ENCODE data around the gene TNS2. TPM values are rescaled to one million over a fixed set of nuclear protein-coding genes. Genes with fewer than 3 reads are reported as not detected.

The TNS2 gene
- total and polyA plus RNA-seq, 2 of the 13 experiments (the other 11 are each of a cell fraction or from before 2014, with no cell fraction given): 8.9 to 20.4 TPM

GRCh38 chr12:53005986-53006809, 43.7 kb upstream of the TNS2 start, which contains the start of gene EIF4B (continued):
- no peak for TF ChIP-seq ZNF431 (CRISPR knock-in tag; IDR thresholded peaks at IDR 0.05; ENCODE audit: borderline replicate concordance, low read depth)
- peak; percentile 54; the same call in 1 of the 2 replicates for TF ChIP-seq CAMTA2 (CRISPR knock-in tag; IDR thresholded peaks at IDR 0.05; ENCODE audit: borderline replicate concordance)
- peak; percentile 51; the same call in 1 of the 2 replicates for TF ChIP-seq ZNF691 (CRISPR knock-in tag; IDR thresholded peaks at IDR 0.05; ENCODE audit: borderline replicate concordance, low read depth)
- no peak for TF ChIP-seq ZNF282 (IDR thresholded peaks at IDR 0.05; ENCODE audit: partially characterized antibody)
- TF ChIP-seq CBX2 (IDR thresholded peaks at IDR 0.05; ENCODE audit: low read depth, low read length): no peak
- TF ChIP-seq CBX2 (CRISPR knock-in tag; IDR thresholded peaks at IDR 0.05; ENCODE audit: low read depth): no peak
- TF ChIP-seq SRY (CRISPR knock-in tag; IDR thresholded peaks at IDR 0.05): no peak
- peak; percentile 10; the same call in 1 of the 2 replicates for TF ChIP-seq ZBTB2 (CRISPR knock-in tag; IDR thresholded peaks at IDR 0.05; ENCODE audit: low read depth)
- no peak for TF ChIP-seq TRIM24 (CRISPR knock-in tag; IDR thresholded peaks at IDR 0.05)
- no peak for TF ChIP-seq ZMAT5 (CRISPR knock-in tag; IDR thresholded peaks at IDR 0.05; ENCODE audit: borderline replicate concordance, low read depth)
- no peak for TF ChIP-seq ZFYVE20 (CRISPR knock-in tag; IDR thresholded peaks at IDR 0.05; ENCODE audit: borderline replicate concordance, low read depth)
- TF ChIP-seq YEATS2 (CRISPR knock-in tag; IDR thresholded peaks at IDR 0.05; ENCODE audit: borderline replicate concordance): peak; percentile 90
- TF ChIP-seq ARID4A (CRISPR knock-in tag; IDR thresholded peaks at IDR 0.05; ENCODE audit: borderline replicate concordance): peak; percentile 72; the same call in 1 of the 2 replicates
- TF ChIP-seq ARNT (IDR thresholded peaks at IDR 0.05): no peak
- TF ChIP-seq NFATC3 (CRISPR knock-in tag; IDR thresholded peaks at IDR 0.05): no peak; the same call in 1 of the 2 replicates
- peak; percentile 49; the same call in 1 of the 2 replicates for TF ChIP-seq TBX3 (IDR thresholded peaks at IDR 0.05; ENCODE audit: borderline replicate concordance)
- no peak for TF ChIP-seq SATB2 (CRISPR knock-in tag; IDR thresholded peaks at IDR 0.05)
- no peak; the same call in 1 of the 2 replicates for TF ChIP-seq PPARG (CRISPR knock-in tag; conservative IDR thresholded peaks at IDR 0.05)
- peak; percentile 57; the same call in 1 of the 2 replicates for TF ChIP-seq ZNF317 (CRISPR knock-in tag; IDR thresholded peaks at IDR 0.05)
- TF ChIP-seq ZNF709 (CRISPR knock-in tag; IDR thresholded peaks at IDR 0.05): peak; percentile 32; the same call in 1 of the 2 replicates
- no peak for TF ChIP-seq ZKSCAN8 (CRISPR knock-in tag; IDR thresholded peaks at IDR 0.05; ENCODE audit: borderline replicate concordance)
- no peak for TF ChIP-seq RNF2 (conservative IDR thresholded peaks at IDR 0.05; ENCODE audit: low read depth)

All from HepG2 (cell line).